Heart left ventricle (tissue), 13 donors: ENCODE data around the gene EID2B.

ENCODE experiments used
- CTCF ChIP-seq, 12 donors: fragments of 200-600 bp; sonication (generic) in 4 of 12; IDR thresholded peaks; one replicate each; pipeline versions ENCODE4 v1.5.0 to v1.8.0; 2018 to 2022; ENCODE audit warnings: antibody characterized with exemption in 12 of 12, mild to moderate bottlenecking in 5 of 12
- POLR2A ChIP-seq, 2 donors: fragments of 450-650 bp; IDR thresholded peaks; one replicate each; pipeline ENCODE4 v1.6.1; 2017; ENCODE audit warnings: antibody characterized with exemption in 2 of 2, mild to moderate bottlenecking in 2 of 2, moderate library complexity in 2 of 2
- donor health status: ischemic (EF 13 %, LVEDD 7.1; RV severe dilation, severe dysfunction).
- donor health status: DM: no; HTN: yes; CAD: no.
- donor health status: DM: no; HTN: no; CAD: no.
- donor health status: ischemic (EF 25% LVEDD 6.9; RV normal size, moderate dysfunction).
- donor health status: ischemic (EF 25% LVEDD 5.7; RV mildly dilated, moderate dysfunction).
- donor health status: ischemic (EF 35%, LVEDD 5.7; RV mildly dilated, moderate dysfunction).
- donor health status: nonischemic (EF 11% LVEDD 7.7; RV severe dilation, severe dysfunction).
- donor health status: DM: yes; HTN: yes; CAD: no.
- donor health status: PGD.
- donor health status: ischemic (EF 29% LVEDD 5.4; RV normal size, mild dysfunction).
- donor health status: nonischemic (EF 23%, LVEDD 6.1; RV moderate dilation, normal function).

DNA sequence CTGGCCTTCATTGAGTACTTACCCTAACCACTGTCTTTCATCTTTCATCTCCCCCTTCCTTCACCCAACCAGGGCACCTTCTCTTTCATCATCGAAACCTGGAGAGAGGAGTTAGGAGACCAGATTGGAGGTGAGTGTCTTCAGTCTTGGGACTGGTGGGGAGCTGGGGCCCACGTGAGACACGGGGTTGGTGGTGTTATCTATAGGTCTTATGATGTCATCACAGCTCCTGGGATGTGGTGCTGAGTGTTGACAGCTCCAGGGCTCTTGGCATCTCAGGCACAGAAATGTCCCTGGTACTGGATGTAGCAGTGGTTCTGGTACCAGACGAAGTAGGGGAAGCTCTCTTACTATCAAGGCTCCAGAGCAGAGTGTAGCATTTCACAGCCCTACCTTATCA lies 32.1 kb downstream of the EID2B start:
- TF ChIP-seq CTCF (IDR thresholded peaks at IDR 0.05), result no peak
- no peak for TF ChIP-seq POLR2A (IDR thresholded peaks at IDR 0.05)
